GM10266 (cell line): ENCODE results near the gene RASSF4.

Experiments
- DNase-seq: peaks from one replicate; pipeline ENCODE4 v3.0.0; 2012; ENCODE audit errors: extremely low spot score
- CTCF ChIP-seq: IDR thresholded peaks from 2 replicates; pipeline ENCODE4 v1.5.1; 2012; ENCODE audit warnings: mild to moderate bottlenecking, low read depth; ENCODE audit not compliant: control insufficient read depth, insufficient read depth; ENCODE audit errors: missing control alignments

Gene RASSF4

GRCh38 chr10:44976352-44977198 lies 17.0 kb downstream of the RASSF4 start:
- no peak for TF ChIP-seq CTCF
- no peak for DNase-seq

- DNase-seq = no peak
- no peak for TF ChIP-seq CTCF
Measured at GRCh38 chr10:44977287-44978212, 17.9 kb downstream of the RASSF4 start.

GRCh38 chr10:44978213-44978569 lies 18.6 kb downstream of the RASSF4 start:
- no peak for TF ChIP-seq CTCF
- DNase-seq = no peak

GRCh38 chr10:44978570-44979280 lies 19.1 kb downstream of the RASSF4 start, which contains the start of gene DEPP1:
Gene DEPP1, minus strand, starts transcription at chr10:44978809. Its CDS starts 779 bp downstream, at chr10:44978030.
- DNase-seq = peak; percentile 68
- no peak for TF ChIP-seq CTCF

- no peak for DNase-seq
- no peak for TF ChIP-seq CTCF
Measured at GRCh38 chr10:44979281-44980191, 19.9 kb downstream of the RASSF4 start.
